ENCODE results near the gene TNNI2.
"Not testable (repeated sequence)": the region's sequence is repeated elsewhere in the genome, so short reads cannot be mapped to it uniquely, and the experiment has no call there.

- TF ChIP-seq, protein P1, sequence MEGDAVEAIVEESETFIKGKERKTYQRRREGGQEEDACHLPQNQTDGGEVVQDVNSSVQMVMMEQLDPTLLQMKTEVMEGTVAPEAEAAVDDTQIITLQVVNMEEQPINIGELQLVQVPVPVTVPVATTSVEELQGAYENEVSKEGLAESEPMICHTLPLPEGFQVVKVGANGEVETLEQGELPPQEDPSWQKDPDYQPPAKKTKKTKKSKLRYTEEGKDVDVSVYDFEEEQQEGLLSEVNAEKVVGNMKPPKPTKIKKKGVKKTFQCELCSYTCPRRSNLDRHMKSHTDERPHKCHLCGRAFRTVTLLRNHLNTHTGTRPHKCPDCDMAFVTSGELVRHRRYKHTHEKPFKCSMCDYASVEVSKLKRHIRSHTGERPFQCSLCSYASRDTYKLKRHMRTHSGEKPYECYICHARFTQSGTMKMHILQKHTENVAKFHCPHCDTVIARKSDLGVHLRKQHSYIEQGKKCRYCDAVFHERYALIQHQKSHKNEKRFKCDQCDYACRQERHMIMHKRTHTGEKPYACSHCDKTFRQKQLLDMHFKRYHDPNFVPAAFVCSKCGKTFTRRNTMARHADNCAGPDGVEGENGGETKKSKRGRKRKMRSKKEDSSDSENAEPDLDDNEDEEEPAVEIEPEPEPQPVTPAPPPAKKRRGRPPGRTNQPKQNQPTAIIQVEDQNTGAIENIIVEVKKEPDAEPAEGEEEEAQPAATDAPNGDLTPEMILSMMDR (IDR thresholded peaks at IDR 0.05): not testable (repeated sequence)
- not testable (repeated sequence) for TF ChIP-seq POLR2A (IDR thresholded peaks at IDR 0.05)
Measured at GRCh38 chr11:1874441-1875092, 35.8 kb downstream of the TNNI2 start.
